NCI-H187 (cell line): ENCODE measurements around the gene FOCAD.

Experiments used
- DNase-seq, 2 experiments: peaks; one replicate each; lab custom pipeline; 2025; lab: John Stamatoyannopoulos, UW

The FOCAD gene

GRCh38 chr9:20880271-20880670 lies 196.2 kb downstream of the FOCAD start:
- DNase-seq = no peak

GRCh38 chr9:20880675-20881074 lies 196.6 kb downstream of the FOCAD start:
- no peak for DNase-seq

- DNase-seq = no peak
Measured at GRCh38 chr9:20884985-20885593, 201.0 kb downstream of the FOCAD start.

- no peak for DNase-seq
Measured at GRCh38 chr9:20898885-20899554, 215.0 kb downstream of the FOCAD start.

- DNase-seq = no peak
Measured at GRCh38 chr9:20903212-20903611, 219.2 kb downstream of the FOCAD start.

- no peak for DNase-seq
Measured at GRCh38 chr9:20904995-20905394, 220.9 kb downstream of the FOCAD start.

- no peak for DNase-seq
Measured at GRCh38 chr9:20906326-20906725, 222.3 kb downstream of the FOCAD start.

- DNase-seq = no peak
Measured at GRCh38 chr9:20908461-20908860, 224.4 kb downstream of the FOCAD start.

GRCh38 chr9:20914556-20914955 lies 230.5 kb downstream of the FOCAD start:
- DNase-seq = no peak

- no peak for DNase-seq
Measured at GRCh38 chr9:20921362-20921761, 237.3 kb downstream of the FOCAD start.

GRCh38 chr9:20925256-20926045 lies 241.4 kb downstream of the FOCAD start:
- DNase-seq = no peak

- no peak for DNase-seq
Measured at GRCh38 chr9:20929276-20929675, 245.2 kb downstream of the FOCAD start.

- DNase-seq = no peak
Measured at GRCh38 chr9:20930836-20931235, 246.8 kb downstream of the FOCAD start.

- DNase-seq = no peak
Measured at GRCh38 chr9:20940447-20941173, 256.6 kb downstream of the FOCAD start.

- peak; percentile 29 to 43 for DNase-seq
Measured at GRCh38 chr9:20941174-20941690, 257.2 kb downstream of the FOCAD start.

GRCh38 chr9:20944507-20944906 lies 260.4 kb downstream of the FOCAD start:
- DNase-seq = no peak

- DNase-seq = no peak
Measured at GRCh38 chr9:20945269-20945668, 261.2 kb downstream of the FOCAD start.

- no peak for DNase-seq
Measured at GRCh38 chr9:20945856-20946255, 261.8 kb downstream of the FOCAD start.

- no peak for DNase-seq
Measured at GRCh38 chr9:20948703-20949102, 264.6 kb downstream of the FOCAD start.

GRCh38 chr9:20950707-20951106 lies 266.6 kb downstream of the FOCAD start:
- no peak for DNase-seq

- DNase-seq = no peak
Measured at GRCh38 chr9:20962536-20963225, 278.6 kb downstream of the FOCAD start.

- DNase-seq = no peak
Measured at GRCh38 chr9:20972684-20973083, 288.6 kb downstream of the FOCAD start.
